Measurements from ENCODE around the gene BANP. TPM values are rescaled to one million over a fixed set of nuclear protein-coding genes. Genes with fewer than 3 reads are reported as not detected.
"Not testable (repeated sequence)": the region's sequence is repeated elsewhere in the genome, so short reads cannot be mapped to it uniquely, and the experiment has no call there.

BANP gene
- total RNA-seq = 12.6 TPM
- long read RNA-seq, transcript BANP-204 (13 exons, 2,283 nt) = major isoform, 6 of 57 reads
- long read RNA-seq, partial matches to known transcripts = 4 of 57 reads
- long read RNA-seq, other reads (novel, unspliced or antisense) = 38 of 57 reads

- intact Hi-C loops (cut with DNase I) = no loop called here
- DNase-seq (peak; percentile 98), ATAC-seq (ENCODE audit: poor library complexity) (peak; percentile 97)
These were observed at the start of gene BANP for GRCh38 chr16:87950765-87951551. Gene BANP (plus strand): TSS chr16:87951434. CDS start chr16:87975116, 23,682 bp downstream.

GRCh38 chr16:87904963-87905362, 46.3 kb upstream of the BANP start:
- intact Hi-C loops (cut with DNase I); DNase-seq; ATAC-seq (ENCODE audit: poor library complexity): not testable (repeated sequence)

- intact Hi-C loops (cut with DNase I); ATAC-seq (ENCODE audit: poor library complexity); DNase-seq: not testable (repeated sequence)
These were observed 45.7 kb upstream of the BANP start for GRCh38 chr16:87905521-87905920.

- DNase-seq; ATAC-seq (ENCODE audit: poor library complexity); intact Hi-C loops (cut with DNase I): not testable (repeated sequence)
These were observed 43.1 kb upstream of the BANP start for GRCh38 chr16:87908101-87908500.

- peak; percentile 86 for DNase-seq
- peak; percentile 51 for ATAC-seq (ENCODE audit: poor library complexity)
- intact Hi-C loops (cut with DNase I) = not testable (repeated sequence)
These were observed 41.9 kb upstream of the BANP start for GRCh38 chr16:87909203-87909935.

GRCh38 chr16:87911106-87911763, 40.0 kb upstream of the BANP start:
- peak; percentile 90 for DNase-seq
- intact Hi-C loops (cut with DNase I) = not testable (repeated sequence)
- ATAC-seq (ENCODE audit: poor library complexity) = peak; percentile 94

- ATAC-seq (ENCODE audit: poor library complexity); intact Hi-C loops (cut with DNase I); DNase-seq: not testable (repeated sequence)
These were observed 38.5 kb upstream of the BANP start for GRCh38 chr16:87912691-87913090.

- intact Hi-C loops (cut with DNase I); ATAC-seq (ENCODE audit: poor library complexity): not testable (repeated sequence)
These were observed 37.1 kb upstream of the BANP start for GRCh38 chr16:87914021-87914725.

GRCh38 chr16:87914812-87915211, 36.4 kb upstream of the BANP start:
- DNase-seq = no peak
- no peak for ATAC-seq (ENCODE audit: poor library complexity)
- intact Hi-C loops (cut with DNase I) = no loop called here

More at GRCh38 chr16:87914021-87914725, 37.1 kb upstream of the BANP start:
- DNase-seq = not testable (repeated sequence)

GRCh38 chr16:87917503-87917902, 33.7 kb upstream of the BANP start:
- DNase-seq = no peak
- ATAC-seq (ENCODE audit: poor library complexity) = no peak
- intact Hi-C loops (cut with DNase I) = no loop called here

- ATAC-seq (ENCODE audit: poor library complexity) (no peak), DNase-seq (no peak)
- intact Hi-C loops (cut with DNase I) = no loop called here
These were observed 32.9 kb upstream of the BANP start for GRCh38 chr16:87918338-87918737.

GRCh38 chr16:87918866-87919680, 32.2 kb upstream of the BANP start:
- peak; percentile 71 for DNase-seq
- intact Hi-C loops (cut with DNase I) = no loop called here
- peak; percentile 47 for ATAC-seq (ENCODE audit: poor library complexity)

- intact Hi-C loops (cut with DNase I) = no loop called here
- ATAC-seq (ENCODE audit: poor library complexity) (no peak), DNase-seq (no peak)
These were observed 31.6 kb upstream of the BANP start for GRCh38 chr16:87919681-87919994.

- intact Hi-C loops (cut with DNase I) = no loop called here
- ATAC-seq (ENCODE audit: poor library complexity) (no peak), DNase-seq (no peak)
These were observed 29.9 kb upstream of the BANP start for GRCh38 chr16:87921236-87921773.

- ATAC-seq (ENCODE audit: poor library complexity) (peak; percentile 77), DNase-seq (peak; percentile 69)
- intact Hi-C loops (cut with DNase I) = no loop called here
These were observed 28.9 kb upstream of the BANP start for GRCh38 chr16:87922250-87922871.

- intact Hi-C loops (cut with DNase I) = no loop called here
These were observed 27.0 kb upstream of the BANP start for GRCh38 chr16:87924041-87924810.

More at GRCh38 chr16:87924041-87924810, 27.0 kb upstream of the BANP start:
- DNase-seq (no peak), ATAC-seq (ENCODE audit: poor library complexity) (no peak)

Data from Right ventricle myocardium superior (tissue), 1 donor.